GM12873 (cell line): ENCODE results near the gene PTMS.

Source experiments
- CTCF ChIP-seq: IDR thresholded peaks from 2 replicates; pipeline ENCODE4 v1.5.1; 2012; ENCODE audit warnings: low read depth, mild to moderate bottlenecking, moderate library complexity, low read length, control low read depth; ENCODE audit not compliant: insufficient read depth; ENCODE audit errors: missing control alignments

Gene PTMS

GRCh38 chr12:6788972-6789924 is 23.1 kb downstream of the PTMS start, which contains the start of gene CD4:
Gene CD4, plus strand, starts transcription at chr12:6789528. Its CDS starts 10,611 bp downstream, at chr12:6800139.
- TF ChIP-seq CTCF = no peak

GRCh38 chr12:6790496-6791150 is 24.5 kb downstream of the PTMS start:
- no peak for TF ChIP-seq CTCF

DNA sequence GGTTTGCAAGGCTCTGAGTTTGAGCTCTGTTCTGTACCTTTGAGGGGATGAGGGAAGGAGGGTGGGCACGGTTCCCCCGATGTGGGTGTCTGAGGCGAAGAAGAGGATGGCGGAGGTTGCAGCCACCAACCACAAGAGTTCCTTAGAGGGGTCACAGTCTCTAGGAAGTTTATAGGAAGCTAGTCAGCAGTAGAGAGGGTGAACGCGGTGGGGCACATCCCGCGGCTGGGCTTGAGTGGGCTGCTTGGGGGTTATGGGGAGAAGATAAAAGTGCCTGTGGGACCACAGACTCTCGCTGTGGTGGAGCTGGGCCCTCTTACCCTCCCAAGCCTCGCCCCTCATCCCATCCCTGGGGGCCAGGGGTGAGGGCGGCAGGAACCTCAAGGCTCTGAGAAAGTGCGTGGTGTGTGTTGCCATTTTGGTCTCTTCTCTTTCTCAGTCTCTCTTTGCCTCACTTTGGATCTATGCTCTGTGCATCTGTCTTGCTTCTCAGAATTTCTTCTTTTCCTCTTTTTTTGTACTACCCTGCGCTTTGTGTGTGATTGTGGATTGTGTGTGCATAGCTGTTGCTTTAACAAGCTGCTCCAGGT is 25.9 kb downstream of the PTMS start:
- no peak for TF ChIP-seq CTCF

- no peak for TF ChIP-seq CTCF
Observed at GRCh38 chr12:6792522-6793201, 26.5 kb downstream of the PTMS start.

DNA sequence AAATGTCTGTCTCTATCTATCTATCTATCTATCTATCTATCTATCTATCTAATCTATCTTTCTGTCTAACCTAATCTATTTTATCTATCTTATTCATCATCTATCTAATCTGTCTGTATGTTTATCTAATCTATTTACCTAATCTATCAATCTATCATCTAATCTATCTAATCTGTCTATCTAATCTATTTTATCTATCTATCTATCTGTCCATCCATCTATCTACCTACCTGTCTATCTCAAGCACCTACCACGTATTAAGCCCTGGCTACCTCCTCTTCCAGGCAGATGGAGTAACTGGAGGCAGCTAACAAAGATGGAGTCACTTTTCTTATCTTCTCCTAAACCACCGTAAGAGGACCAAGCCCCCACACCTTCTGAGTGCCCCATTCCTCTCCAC is 28.9 kb downstream of the PTMS start:
- no peak for TF ChIP-seq CTCF

DNA sequence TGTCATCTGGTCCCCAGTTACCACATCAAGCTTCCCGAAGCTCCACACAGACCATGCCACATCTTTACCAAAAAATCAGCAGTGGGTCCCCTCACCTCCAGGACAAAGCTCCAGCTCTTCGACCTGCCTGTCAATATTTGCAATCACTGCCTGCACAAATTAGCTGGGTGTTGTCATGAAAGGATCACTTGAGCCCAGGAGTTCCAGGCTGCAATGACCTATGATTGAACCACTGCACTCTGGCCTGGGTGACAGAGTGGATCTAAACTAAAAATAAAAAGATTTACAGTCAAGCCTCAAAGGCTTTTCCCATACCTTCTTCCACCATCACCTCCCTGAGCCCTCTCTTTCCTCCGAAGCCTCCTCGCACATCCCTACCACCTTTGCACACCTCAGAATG is 30.4 kb downstream of the PTMS start:
- no peak for TF ChIP-seq CTCF
